K562 (cell line): Measurements from ENCODE around the gene CASP9. TPM values are rescaled to one million over a fixed set of nuclear protein-coding genes. Genes with fewer than 3 reads are reported as not detected.
A peak's percentile ranks its signal among the peaks of the same experiment; 100 is the strongest.

Experiments used
- ARID3A ChIP-seq: IDR thresholded peaks from 2 replicates; pipeline ENCODE4 v1.6.1; 2012; ENCODE audit warnings: low read depth, low read length, improper control_type of control experiment, borderline replicate concordance
- KDM1A ChIP-seq, 2 experiments: fragments of 450-650 bp; IDR thresholded peaks; 2 replicates each; pipeline ENCODE4 v1.6.1; 2016; ENCODE audit warnings: mild to moderate bottlenecking in 2 of 2
- MAFF ChIP-seq: IDR thresholded peaks from 2 replicates; pipeline ENCODE4 v1.6.1; 2012; ENCODE audit warnings: low read length, improper control_type of control experiment
- NR4A1 ChIP-seq, 2 experiments: fragments of 250-450 bp in 1 of 2; fragments of 450-650 bp in 1 of 2; sonication (Bioruptor Pico) in 1 of 2; IDR thresholded peaks; 2 replicates each; pipeline versions ENCODE4 v1.4.0 to v1.6.1; 2016 to 2020; ENCODE audit warnings: mild to moderate bottlenecking in 2 of 2, missing compliant biosample characterization in 1 of 2, missing genetic modification characterization in 1 of 2, moderate library complexity in 1 of 2
- PHB2 ChIP-seq: fragments of 450-650 bp; IDR thresholded peaks from 2 replicates; pipeline ENCODE4 v1.6.1; 2017; ENCODE audit warnings: low read depth
- PPARD ChIP-seq: fragments of 250-450 bp; sonication (Bioruptor Pico); IDR thresholded peaks from 2 replicates; pipeline ENCODE4 v1.8.0; 2022; ENCODE audit warnings: inconsistent platforms, mild to moderate bottlenecking, moderate library complexity
- TFE3 ChIP-seq: fragments of 450-650 bp; formaldehyde crosslinking; IDR thresholded peaks from 2 replicates; pipeline ENCODE4 v1.4.0; 2020; ENCODE audit warnings: mild to moderate bottlenecking, mixed read lengths
- ZHX1 ChIP-seq: fragments of 150-350 bp; conservative IDR thresholded peaks from 2 replicates; pipeline ENCODE4 v1.6.1; 2014; ENCODE audit warnings: low read length
- polyA plus RNA-seq, 8 experiments: library from polyadenylated mRNA; depleted of rRNA in 4 of 8; stranded (reverse) in 5 of 8; unstranded in 3 of 8; fragments of >200 nt; fragmentation: Nextera tagmentation in 2 of 8; fragmentation: Illumina TruSeq in 1 of 8; extraction: Ambion mirVana in 2 of 8; extraction: Trizol in 1 of 8; gene quantifications; 2 replicates each; pipeline versions ENCODE4 v1.2.1 to v1.2.3, GENCODE V29; 2011 to 2014; ENCODE audit warnings: inconsistent platforms in 1 of 8, missing spikeins in 1 of 8
- total RNA-seq, 7 experiments: library from RNA; depleted of rRNA in 6 of 7; stranded (reverse); fragments of >200 nt in 6 of 7; fragmentation: Illumina TruSeq in 2 of 7; extraction: Trizol in 2 of 7; gene quantifications; 2 replicates each; pipeline versions ENCODE4 v1.2.1 to v1.2.3, GENCODE V29; 2011 to 2021; ENCODE audit warnings: low replicate concordance in 1 of 7
- TF ChIP-seq, protein P1 (sequence below): fragments of 200-600 bp; sonication (generic); IDR thresholded peaks from one replicate; pipeline ENCODE4 v1.6.1; 2012; ENCODE audit warnings: mild to moderate bottlenecking, low read depth, low read length, inconsistent platforms

CASP9 gene
- total and polyA plus RNA-seq, 9 of the 15 experiments (the other 6 are each of a cell fraction or from before 2014, with no cell fraction given) = 10.8 to 54.1 (median 30.7) TPM

DNA sequence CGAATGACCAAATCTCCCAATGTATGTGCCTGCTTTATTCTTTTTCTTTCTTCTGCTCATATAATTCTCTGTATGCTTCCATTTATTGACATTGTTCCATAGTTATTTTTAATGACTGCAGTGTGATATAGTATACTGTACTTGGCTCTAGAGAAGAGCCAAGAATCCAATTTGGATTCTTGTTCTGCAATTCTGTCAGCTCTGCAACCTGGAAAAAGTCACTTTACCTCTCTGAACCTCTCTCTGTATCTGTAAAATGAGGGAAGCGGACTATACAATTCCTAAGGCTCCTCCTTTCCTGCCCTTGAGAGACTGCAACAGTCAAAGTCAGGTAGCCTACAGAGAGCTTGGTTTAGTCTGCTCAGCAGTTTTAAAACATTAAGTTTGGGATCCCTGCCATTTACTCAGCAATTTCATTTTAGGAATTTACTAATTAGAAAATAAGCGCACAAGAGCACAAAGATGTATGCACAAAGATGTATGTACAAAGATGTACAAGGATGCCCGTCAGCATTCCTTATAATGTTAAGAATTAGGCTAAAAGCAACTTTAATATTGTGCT lies 17.3 kb upstream of the CASP9 start (continued):
- TF ChIP-seq ARID3A (no peak), TFE3 (CRISPR knock-in tag) (no peak), NR4A1 (CRISPR knock-in tag; IDR thresholded peaks at IDR 0.05) (no peak), NR4A1 (tag; IDR thresholded peaks at IDR 0.05) (no peak), ZHX1 (no peak), MAFF (peak; percentile 63), PPARD (CRISPR knock-in tag) (no peak), KDM1A (IDR thresholded peaks at IDR 0.05) (peak; percentile 8 to 37; a peak in 1 of 4 replicates), PHB2 (no peak)
- TF ChIP-seq, protein P1, sequence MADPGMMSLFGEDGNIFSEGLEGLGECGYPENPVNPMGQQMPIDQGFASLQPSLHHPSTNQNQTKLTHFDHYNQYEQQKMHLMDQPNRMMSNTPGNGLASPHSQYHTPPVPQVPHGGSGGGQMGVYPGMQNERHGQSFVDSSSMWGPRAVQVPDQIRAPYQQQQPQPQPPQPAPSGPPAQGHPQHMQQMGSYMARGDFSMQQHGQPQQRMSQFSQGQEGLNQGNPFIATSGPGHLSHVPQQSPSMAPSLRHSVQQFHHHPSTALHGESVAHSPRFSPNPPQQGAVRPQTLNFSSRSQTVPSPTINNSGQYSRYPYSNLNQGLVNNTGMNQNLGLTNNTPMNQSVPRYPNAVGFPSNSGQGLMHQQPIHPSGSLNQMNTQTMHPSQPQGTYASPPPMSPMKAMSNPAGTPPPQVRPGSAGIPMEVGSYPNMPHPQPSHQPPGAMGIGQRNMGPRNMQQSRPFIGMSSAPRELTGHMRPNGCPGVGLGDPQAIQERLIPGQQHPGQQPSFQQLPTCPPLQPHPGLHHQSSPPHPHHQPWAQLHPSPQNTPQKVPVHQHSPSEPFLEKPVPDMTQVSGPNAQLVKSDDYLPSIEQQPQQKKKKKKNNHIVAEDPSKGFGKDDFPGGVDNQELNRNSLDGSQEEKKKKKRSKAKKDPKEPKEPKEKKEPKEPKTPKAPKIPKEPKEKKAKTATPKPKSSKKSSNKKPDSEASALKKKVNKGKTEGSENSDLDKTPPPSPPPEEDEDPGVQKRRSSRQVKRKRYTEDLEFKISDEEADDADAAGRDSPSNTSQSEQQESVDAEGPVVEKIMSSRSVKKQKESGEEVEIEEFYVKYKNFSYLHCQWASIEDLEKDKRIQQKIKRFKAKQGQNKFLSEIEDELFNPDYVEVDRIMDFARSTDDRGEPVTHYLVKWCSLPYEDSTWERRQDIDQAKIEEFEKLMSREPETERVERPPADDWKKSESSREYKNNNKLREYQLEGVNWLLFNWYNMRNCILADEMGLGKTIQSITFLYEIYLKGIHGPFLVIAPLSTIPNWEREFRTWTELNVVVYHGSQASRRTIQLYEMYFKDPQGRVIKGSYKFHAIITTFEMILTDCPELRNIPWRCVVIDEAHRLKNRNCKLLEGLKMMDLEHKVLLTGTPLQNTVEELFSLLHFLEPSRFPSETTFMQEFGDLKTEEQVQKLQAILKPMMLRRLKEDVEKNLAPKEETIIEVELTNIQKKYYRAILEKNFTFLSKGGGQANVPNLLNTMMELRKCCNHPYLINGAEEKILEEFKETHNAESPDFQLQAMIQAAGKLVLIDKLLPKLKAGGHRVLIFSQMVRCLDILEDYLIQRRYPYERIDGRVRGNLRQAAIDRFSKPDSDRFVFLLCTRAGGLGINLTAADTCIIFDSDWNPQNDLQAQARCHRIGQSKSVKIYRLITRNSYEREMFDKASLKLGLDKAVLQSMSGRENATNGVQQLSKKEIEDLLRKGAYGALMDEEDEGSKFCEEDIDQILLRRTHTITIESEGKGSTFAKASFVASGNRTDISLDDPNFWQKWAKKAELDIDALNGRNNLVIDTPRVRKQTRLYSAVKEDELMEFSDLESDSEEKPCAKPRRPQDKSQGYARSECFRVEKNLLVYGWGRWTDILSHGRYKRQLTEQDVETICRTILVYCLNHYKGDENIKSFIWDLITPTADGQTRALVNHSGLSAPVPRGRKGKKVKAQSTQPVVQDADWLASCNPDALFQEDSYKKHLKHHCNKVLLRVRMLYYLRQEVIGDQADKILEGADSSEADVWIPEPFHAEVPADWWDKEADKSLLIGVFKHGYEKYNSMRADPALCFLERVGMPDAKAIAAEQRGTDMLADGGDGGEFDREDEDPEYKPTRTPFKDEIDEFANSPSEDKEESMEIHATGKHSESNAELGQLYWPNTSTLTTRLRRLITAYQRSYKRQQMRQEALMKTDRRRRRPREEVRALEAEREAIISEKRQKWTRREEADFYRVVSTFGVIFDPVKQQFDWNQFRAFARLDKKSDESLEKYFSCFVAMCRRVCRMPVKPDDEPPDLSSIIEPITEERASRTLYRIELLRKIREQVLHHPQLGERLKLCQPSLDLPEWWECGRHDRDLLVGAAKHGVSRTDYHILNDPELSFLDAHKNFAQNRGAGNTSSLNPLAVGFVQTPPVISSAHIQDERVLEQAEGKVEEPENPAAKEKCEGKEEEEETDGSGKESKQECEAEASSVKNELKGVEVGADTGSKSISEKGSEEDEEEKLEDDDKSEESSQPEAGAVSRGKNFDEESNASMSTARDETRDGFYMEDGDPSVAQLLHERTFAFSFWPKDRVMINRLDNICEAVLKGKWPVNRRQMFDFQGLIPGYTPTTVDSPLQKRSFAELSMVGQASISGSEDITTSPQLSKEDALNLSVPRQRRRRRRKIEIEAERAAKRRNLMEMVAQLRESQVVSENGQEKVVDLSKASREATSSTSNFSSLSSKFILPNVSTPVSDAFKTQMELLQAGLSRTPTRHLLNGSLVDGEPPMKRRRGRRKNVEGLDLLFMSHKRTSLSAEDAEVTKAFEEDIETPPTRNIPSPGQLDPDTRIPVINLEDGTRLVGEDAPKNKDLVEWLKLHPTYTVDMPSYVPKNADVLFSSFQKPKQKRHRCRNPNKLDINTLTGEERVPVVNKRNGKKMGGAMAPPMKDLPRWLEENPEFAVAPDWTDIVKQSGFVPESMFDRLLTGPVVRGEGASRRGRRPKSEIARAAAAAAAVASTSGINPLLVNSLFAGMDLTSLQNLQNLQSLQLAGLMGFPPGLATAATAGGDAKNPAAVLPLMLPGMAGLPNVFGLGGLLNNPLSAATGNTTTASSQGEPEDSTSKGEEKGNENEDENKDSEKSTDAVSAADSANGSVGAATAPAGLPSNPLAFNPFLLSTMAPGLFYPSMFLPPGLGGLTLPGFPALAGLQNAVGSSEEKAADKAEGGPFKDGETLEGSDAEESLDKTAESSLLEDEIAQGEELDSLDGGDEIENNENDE = no peak
